GM23338 (cell line): Measurements from ENCODE around the gene GRAMD1B. TPM values are rescaled to one million over a fixed set of nuclear protein-coding genes. Genes with fewer than 3 reads are reported as not detected.

ENCODE experiments used
- ATAC-seq: fragments of 200-7000 bp; cut with Tn5 transposase; 3 replicates; pipeline ENCODE4 v1.9.1; 2020
- DNase-seq: peaks from one replicate; pipeline ENCODE4 v3.0.0-alpha.2; 2015; ENCODE audit warnings: low spot score
- H2AFZ ChIP-seq: fragments of 200-600 bp; sonication (generic); 2 replicates; pipeline ENCODE4 v1.8.0; 2016; ENCODE audit warnings: antibody characterized with exemption, mild to moderate bottlenecking, moderate library complexity
- H3F3A ChIP-seq: fragments of 200-600 bp; sonication (generic); replicated peaks from 2 replicates; pipeline ENCODE4 v1.8.0; 2017; ENCODE audit warnings: antibody characterized with exemption, mixed run types, low read depth
- H3K27ac ChIP-seq: fragments of 200-600 bp; sonication (generic); 2 replicates; pipeline ENCODE4 v1.6.1; 2016; ENCODE audit warnings: low read depth
- H3K27me3 ChIP-seq: fragments of 200-600 bp; sonication (generic); 2 replicates; pipeline ENCODE4 v1.8.0; 2016; ENCODE audit warnings: mild to moderate bottlenecking, mixed run types, moderate library complexity; ENCODE audit not compliant: insufficient read depth
- H3K36me3 ChIP-seq: fragments of 200-600 bp; sonication (generic); 2 replicates; pipeline ENCODE4 v1.8.0; 2016; ENCODE audit warnings: mild to moderate bottlenecking; ENCODE audit not compliant: insufficient read depth
- H3K4me1 ChIP-seq: fragments of 200-600 bp; sonication (generic); 2 replicates; pipeline ENCODE4 v1.8.0; 2016; ENCODE audit warnings: mild to moderate bottlenecking, moderate library complexity; ENCODE audit not compliant: insufficient read depth
- H3K4me2 ChIP-seq: fragments of 200-600 bp; sonication (generic); 2 replicates; pipeline ENCODE4 v1.7.1; 2017; ENCODE audit warnings: mixed run types
- H3K4me3 ChIP-seq: fragments of 200-600 bp; sonication (generic); 2 replicates; pipeline ENCODE4 v1.6.1; 2016; ENCODE audit warnings: mixed run types
- H3K79me2 ChIP-seq: fragments of 200-600 bp; sonication (generic); replicated peaks from 2 replicates; pipeline ENCODE4 v1.8.0; 2017; ENCODE audit warnings: mild to moderate bottlenecking; ENCODE audit not compliant: insufficient read depth
- H3K9me2 ChIP-seq: fragments of 200-600 bp; sonication (generic); 2 replicates; pipeline ENCODE4 v1.8.0; 2017; ENCODE audit not compliant: insufficient read depth
- H4K20me1 ChIP-seq: fragments of 200-600 bp; sonication (generic); replicated peaks from 2 replicates; pipeline ENCODE4 v1.8.0; 2017; ENCODE audit warnings: mild to moderate bottlenecking; ENCODE audit not compliant: insufficient read depth
- H3K27ac Mint-ChIP-seq: 2 replicates; pipeline ENCODE4 v1.8.0; 2020; ENCODE audit warnings: inconsistent platforms, mild to moderate bottlenecking, moderate library complexity, mixed read lengths
- H3K27me3 Mint-ChIP-seq: 3 replicates; pipeline ENCODE4 v1.8.0; 2022; ENCODE audit warnings: low read depth, mild to moderate bottlenecking, moderate library complexity, mixed read lengths, inconsistent platforms; ENCODE audit not compliant: insufficient read depth, poor library complexity
- H3K36me3 Mint-ChIP-seq: 3 replicates; pipeline ENCODE4 v1.8.0; 2021; ENCODE audit warnings: low read depth, mild to moderate bottlenecking, inconsistent platforms, moderate library complexity, mixed read lengths
- H3K4me1 Mint-ChIP-seq: 3 replicates; pipeline ENCODE4 v1.8.0; 2020; ENCODE audit warnings: mild to moderate bottlenecking, inconsistent platforms, mixed read lengths
- H3K4me3 Mint-ChIP-seq: 3 replicates; pipeline ENCODE4 v1.8.0; 2021; ENCODE audit warnings: moderate library complexity, mild to moderate bottlenecking, inconsistent platforms, mixed read lengths
- H3K9me3 Mint-ChIP-seq: 3 replicates; pipeline ENCODE4 v1.8.0; 2020; ENCODE audit warnings: moderate library complexity, mild to moderate bottlenecking, inconsistent platforms, mixed read lengths
- NANOG ChIP-seq: IDR thresholded peaks from 2 replicates; pipeline ENCODE4 v1.6.1; 2016; ENCODE audit warnings: antibody characterized with exemption, borderline replicate concordance
- POLR2AphosphoS5 ChIP-seq: IDR thresholded peaks from 2 replicates; pipeline ENCODE4 v1.6.1; 2016; ENCODE audit warnings: antibody characterized with exemption, low read depth
- ZNF114 ChIP-seq: fragments of 250-450 bp; sonication (Bioruptor Pico); IDR thresholded peaks from 2 replicates; pipeline ENCODE4 v1.5.0; 2020; ENCODE audit warnings: mild to moderate bottlenecking, moderate library complexity
- polyA plus RNA-seq: library from polyadenylated mRNA; unstranded; fragments of >200 nt; fragmentation: Nextera tagmentation; extraction: Ambion mirVana; gene quantifications from 2 replicates; pipeline ENCODE4 v1.2.1, GENCODE V29; 2016
- total RNA-seq: library from RNA; depleted of rRNA; stranded (reverse); fragments of >200 nt; shearing (Covaris generic); gene quantifications from 2 replicates; pipeline ENCODE4 v1.2.3, GENCODE V29; 2014
- TF ChIP-seq, protein P1 (sequence below): fragments of 250-450 bp; sonication (Bioruptor Pico); IDR thresholded peaks from 2 replicates; pipeline ENCODE4 v1.5.0; 2020; ENCODE audit warnings: mild to moderate bottlenecking, moderate library complexity

GRAMD1B gene
- total and polyA plus RNA-seq, 2 experiments from 2014 or later: 3.7 to 24.3 TPM

DNA sequence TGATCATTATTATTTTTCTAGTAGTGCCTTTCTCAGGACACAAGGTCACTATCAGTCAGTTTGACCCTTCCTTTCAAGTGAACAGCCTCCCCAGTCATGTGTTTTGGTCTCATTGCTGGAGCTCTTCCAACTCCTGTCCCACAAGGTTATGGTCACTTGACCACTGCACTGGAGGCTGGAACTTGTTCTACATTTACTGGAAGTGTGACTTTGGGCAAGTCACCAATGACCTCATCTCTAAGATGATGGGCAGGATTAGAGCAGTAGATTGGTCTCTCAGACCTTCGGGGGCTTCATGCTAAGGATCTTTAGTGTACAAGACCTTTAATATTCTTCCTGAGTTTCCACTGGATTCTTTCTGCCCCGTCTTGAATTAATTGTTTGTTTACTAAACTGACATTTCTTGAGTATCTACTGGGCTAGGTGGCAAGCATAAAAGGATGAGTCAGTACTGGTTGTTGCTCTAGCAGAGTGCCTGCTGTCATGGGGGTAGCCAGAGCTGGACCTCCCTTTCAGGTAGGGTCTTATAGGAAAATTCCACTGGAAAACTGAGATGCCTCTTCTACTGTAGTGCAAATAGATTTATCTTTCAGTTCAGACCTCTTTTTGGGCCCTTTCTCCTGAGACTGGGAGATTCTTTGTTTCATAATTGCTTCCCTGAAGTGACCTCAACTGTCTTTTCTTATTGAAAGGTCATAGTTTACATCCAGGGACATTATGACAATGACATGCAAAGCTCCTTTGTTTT lies 106.8 kb downstream of the GRAMD1B start:
- Histone ChIP-seq H2AFZ (no peak overlapping the region), H3K9me2 (peaks cover 3% of the 10 kb centered on the region; the same call in 1 of the 2 replicates), H3K27me3 (no peaks in the 10 kb centered on the region), H3K79me2 (peaks cover 10% of the 10 kb centered on the region; the same call in 1 of the 2 replicates), H3K4me3 (no peak overlapping the region), H3K4me2 (peak overlapping the region; percentile 52), H4K20me1 (no peaks in the 10 kb centered on the region), H3K4me1 (peaks cover 34% of the 10 kb centered on the region), H3F3A (no peaks in the 10 kb centered on the region), H3K36me3 (no peaks in the 10 kb centered on the region), H3K27ac (peak overlapping the region; percentile 84)
- Mint-ChIP-seq H3K36me3 (no peaks in the 10 kb centered on the region), H3K4me3 (peak overlapping the region; percentile 37), H3K27ac (peak overlapping the region; percentile 88), H3K27me3 (peaks cover 9% of the 10 kb centered on the region), H3K4me1 (peaks cover 42% of the 10 kb centered on the region), H3K9me3 (no peaks in the 10 kb centered on the region)
- DNase-seq: peak; percentile 52
- TF ChIP-seq, protein P1, sequence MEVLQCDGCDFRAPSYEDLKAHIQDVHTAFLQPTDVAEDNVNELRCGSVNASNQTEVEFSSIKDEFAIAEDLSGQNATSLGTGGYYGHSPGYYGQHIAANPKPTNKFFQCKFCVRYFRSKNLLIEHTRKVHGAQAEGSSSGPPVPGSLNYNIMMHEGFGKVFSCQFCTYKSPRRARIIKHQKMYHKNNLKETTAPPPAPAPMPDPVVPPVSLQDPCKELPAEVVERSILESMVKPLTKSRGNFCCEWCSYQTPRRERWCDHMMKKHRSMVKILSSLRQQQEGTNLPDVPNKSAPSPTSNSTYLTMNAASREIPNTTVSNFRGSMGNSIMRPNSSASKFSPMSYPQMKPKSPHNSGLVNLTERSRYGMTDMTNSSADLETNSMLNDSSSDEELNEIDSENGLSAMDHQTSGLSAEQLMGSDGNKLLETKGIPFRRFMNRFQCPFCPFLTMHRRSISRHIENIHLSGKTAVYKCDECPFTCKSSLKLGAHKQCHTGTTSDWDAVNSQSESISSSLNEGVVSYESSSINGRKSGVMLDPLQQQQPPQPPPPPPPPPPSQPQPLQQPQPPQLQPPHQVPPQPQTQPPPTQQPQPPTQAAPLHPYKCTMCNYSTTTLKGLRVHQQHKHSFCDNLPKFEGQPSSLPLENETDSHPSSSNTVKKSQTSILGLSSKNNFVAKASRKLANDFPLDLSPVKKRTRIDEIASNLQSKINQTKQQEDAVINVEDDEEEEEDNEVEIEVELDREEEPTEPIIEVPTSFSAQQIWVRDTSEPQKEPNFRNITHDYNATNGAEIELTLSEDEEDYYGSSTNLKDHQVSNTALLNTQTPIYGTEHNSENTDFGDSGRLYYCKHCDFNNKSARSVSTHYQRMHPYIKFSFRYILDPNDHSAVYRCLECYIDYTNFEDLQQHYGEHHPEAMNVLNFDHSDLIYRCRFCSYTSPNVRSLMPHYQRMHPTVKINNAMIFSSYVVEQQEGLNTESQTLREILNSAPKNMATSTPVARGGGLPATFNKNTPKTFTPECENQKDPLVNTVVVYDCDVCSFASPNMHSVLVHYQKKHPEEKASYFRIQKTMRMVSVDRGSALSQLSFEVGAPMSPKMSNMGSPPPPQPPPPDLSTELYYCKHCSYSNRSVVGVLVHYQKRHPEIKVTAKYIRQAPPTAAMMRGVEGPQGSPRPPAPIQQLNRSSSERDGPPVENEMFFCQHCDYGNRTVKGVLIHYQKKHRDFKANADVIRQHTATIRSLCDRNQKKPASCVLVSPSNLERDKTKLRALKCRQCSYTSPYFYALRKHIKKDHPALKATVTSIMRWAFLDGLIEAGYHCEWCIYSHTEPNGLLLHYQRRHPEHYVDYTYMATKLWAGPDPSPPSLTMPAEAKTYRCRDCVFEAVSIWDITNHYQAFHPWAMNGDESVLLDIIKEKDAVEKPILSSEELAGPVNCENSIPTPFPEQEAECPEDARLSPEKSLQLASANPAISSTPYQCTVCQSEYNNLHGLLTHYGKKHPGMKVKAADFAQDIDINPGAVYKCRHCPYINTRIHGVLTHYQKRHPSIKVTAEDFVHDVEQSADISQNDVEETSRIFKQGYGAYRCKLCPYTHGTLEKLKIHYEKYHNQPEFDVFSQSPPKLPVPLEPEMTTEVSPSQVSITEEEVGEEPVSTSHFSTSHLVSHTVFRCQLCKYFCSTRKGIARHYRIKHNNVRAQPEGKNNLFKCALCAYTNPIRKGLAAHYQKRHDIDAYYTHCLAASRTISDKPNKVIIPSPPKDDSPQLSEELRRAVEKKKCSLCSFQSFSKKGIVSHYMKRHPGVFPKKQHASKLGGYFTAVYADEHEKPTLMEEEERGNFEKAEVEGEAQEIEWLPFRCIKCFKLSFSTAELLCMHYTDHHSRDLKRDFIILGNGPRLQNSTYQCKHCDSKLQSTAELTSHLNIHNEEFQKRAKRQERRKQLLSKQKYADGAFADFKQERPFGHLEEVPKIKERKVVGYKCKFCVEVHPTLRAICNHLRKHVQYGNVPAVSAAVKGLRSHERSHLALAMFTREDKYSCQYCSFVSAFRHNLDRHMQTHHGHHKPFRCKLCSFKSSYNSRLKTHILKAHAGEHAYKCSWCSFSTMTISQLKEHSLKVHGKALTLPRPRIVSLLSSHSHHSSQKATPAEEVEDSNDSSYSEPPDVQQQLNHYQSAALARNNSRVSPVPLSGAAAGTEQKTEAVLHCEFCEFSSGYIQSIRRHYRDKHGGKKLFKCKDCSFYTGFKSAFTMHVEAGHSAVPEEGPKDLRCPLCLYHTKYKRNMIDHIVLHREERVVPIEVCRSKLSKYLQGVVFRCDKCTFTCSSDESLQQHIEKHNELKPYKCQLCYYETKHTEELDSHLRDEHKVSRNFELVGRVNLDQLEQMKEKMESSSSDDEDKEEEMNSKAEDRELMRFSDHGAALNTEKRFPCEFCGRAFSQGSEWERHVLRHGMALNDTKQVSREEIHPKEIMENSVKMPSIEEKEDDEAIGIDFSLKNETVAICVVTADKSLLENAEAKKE: 0 out of 2 replicates have a peak, but pooled peaks have one; percentile 31
- TF ChIP-seq ZNF114 (no peak), POLR2AphosphoS5 (no peak), NANOG (peak; percentile 83)
- ATAC-seq: peak; percentile 91

DNA sequence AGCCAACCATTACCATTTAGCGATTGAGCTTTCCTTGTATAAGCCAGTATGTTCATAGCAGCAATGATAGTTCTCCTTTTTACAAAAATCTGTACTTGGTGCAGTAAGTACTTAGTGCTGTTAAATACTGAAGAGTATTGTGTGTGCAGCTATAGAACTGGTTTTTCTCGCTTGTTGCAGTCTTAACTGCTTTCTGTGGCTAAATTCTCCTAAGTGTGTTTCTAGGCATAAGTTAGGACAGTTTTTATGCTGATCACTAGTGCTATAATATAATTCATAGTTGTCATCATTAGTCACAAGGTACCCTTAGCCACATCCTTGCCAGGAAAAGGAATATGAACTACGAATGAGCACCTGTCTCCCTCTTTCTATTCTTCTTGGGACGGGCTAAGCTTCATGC lies 107.7 kb downstream of the GRAMD1B start:
- H3K9me2 ChIP-seq: peaks cover 3% of the 10 kb centered on the region; the same call in 1 of the 2 replicates
- H3K27ac Mint-ChIP-seq: peak overlapping the region; percentile 92
- no peak for DNase-seq
- peaks cover 10% of the 10 kb centered on the region; the same call in 1 of the 2 replicates for H3K79me2 ChIP-seq
- no peaks in the 10 kb centered on the region for H3F3A ChIP-seq
- H3K4me3 Mint-ChIP-seq: peak overlapping the region; percentile 25; the same call in 1 of the 3 replicates
- no peaks in the 10 kb centered on the region for H3K9me3 Mint-ChIP-seq
- peak overlapping the region; percentile 70 for H3K27ac ChIP-seq
- H2AFZ ChIP-seq: no peak overlapping the region
- peak overlapping the region; percentile 52 for H3K4me2 ChIP-seq
- H4K20me1 ChIP-seq: no peaks in the 10 kb centered on the region
- peaks cover 38% of the 10 kb centered on the region for H3K4me1 Mint-ChIP-seq
- H3K4me1 ChIP-seq: peaks cover 34% of the 10 kb centered on the region
- no peaks in the 10 kb centered on the region for H3K36me3 Mint-ChIP-seq
- peak overlapping the region; percentile 10; the same call in 1 of the 2 replicates for H3K4me3 ChIP-seq
- no peaks in the 10 kb centered on the region for H3K27me3 ChIP-seq
- H3K27me3 Mint-ChIP-seq: peaks cover 9% of the 10 kb centered on the region
- H3K36me3 ChIP-seq: no peaks in the 10 kb centered on the region
- peak; percentile 12; the same call in 1 of the 3 replicates for ATAC-seq
- TF ChIP-seq, protein P1: no peak
- TF ChIP-seq NANOG: no peak
- no peak for TF ChIP-seq POLR2AphosphoS5
